ENCODE measurements around the gene FPR1.
A peak's percentile ranks its signal among the peaks of the same experiment; 100 is the strongest.

Gene FPR1

GRCh38 chr19:51702825-51703574 is 48.7 kb downstream of the FPR1 start:
- DNase-seq, result peak; percentile 35

- peak; percentile 52 for DNase-seq
These were observed 49.4 kb downstream of the FPR1 start for GRCh38 chr19:51702103-51702824.

GRCh38 chr19:51701468-51702100 is 50.1 kb downstream of the FPR1 start:
- DNase-seq, result no peak

GRCh38 chr19:51699170-51699569 is 52.5 kb downstream of the FPR1 start:
- no peak for DNase-seq

- DNase-seq, result no peak
These were observed 53.4 kb downstream of the FPR1 start for GRCh38 chr19:51698296-51698695.

GRCh38 chr19:51697169-51697776 is 54.4 kb downstream of the FPR1 start:
- DNase-seq, result no peak

- DNase-seq, result no peak
These were observed 55.1 kb downstream of the FPR1 start for GRCh38 chr19:51696606-51697005.

Data from activated T-cell treated with anti-CD3 and anti-CD28 coated beads, Interleukin-2, amount 50 U/mL, for 1 hour (primary cell).